ENCODE measurements around the gene STAC3. TPM values are rescaled to one million over a fixed set of nuclear protein-coding genes. Genes with fewer than 3 reads are reported as not detected.

Gene STAC3
- total and polyA plus RNA-seq, 9 of the 15 experiments (the other 6 are each of a cell fraction or from before 2014, with no cell fraction given): 0.45 to 6.4 (median 3.3) TPM

DNA sequence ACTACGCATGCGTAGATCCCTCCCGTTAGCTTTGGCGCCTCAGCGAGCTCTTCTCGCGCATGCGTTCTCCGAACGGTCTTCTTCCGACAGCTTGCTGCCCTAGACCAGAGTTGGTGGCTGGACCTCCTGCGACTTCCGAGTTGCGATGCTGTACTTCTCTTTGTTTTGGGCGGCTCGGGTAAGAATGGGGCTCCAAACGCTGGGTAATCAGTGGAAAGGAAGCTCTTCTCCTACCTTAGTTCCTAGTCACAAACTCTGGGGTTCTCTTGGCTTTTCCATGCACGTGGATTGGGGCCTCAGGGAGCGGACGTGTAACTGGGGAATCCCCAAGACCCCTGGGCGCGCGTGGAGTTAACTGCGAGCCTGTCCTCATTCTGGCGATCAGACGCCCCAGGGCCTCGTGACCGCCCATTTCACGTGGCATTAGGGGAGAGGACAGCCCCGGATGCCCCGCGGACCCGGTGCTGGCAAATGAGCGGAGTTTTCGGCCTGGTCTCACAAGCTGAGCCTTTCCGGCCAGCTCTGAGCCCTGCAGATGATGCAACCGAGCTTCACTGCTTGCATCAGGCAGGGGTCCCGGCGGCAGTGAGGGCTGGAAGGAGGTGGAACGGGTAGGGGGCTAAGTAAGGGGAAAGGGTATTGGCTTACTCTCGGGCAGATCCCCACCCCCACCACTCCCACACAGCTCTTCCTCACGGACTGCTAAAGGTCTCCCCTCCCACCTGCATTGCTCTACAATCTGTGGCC lies 21.2 kb downstream of the STAC3 start, which contains the start of gene SHMT2 (continued):
- TF ChIP-seq IRF2 (CRISPR knock-in tag; IDR thresholded peaks at IDR 0.05): no peak
- TF ChIP-seq ADNP (tag; IDR thresholded peaks at IDR 0.05): no peak
- 0 out of 2 replicates have a peak, but pooled peaks have one; percentile 32 for TF ChIP-seq ZBTB7A (IDR thresholded peaks at IDR 0.05; ENCODE audit: borderline replicate concordance, control insufficient read depth, low read depth, low read length)
- peak; percentile 87; the same call in 1 of the 2 replicates for TF ChIP-seq ZNF143 (CRISPR knock-in tag; IDR thresholded peaks at IDR 0.05)
- no peak for TF ChIP-seq ZNF121 (CRISPR knock-in tag; conservative IDR thresholded peaks at IDR 0.05)
- TF ChIP-seq ZKSCAN8 (CRISPR knock-in tag; IDR thresholded peaks at IDR 0.05): peak; percentile 62; the same call in 1 of the 2 replicates
- TF ChIP-seq KLF1 (tag; IDR thresholded peaks at IDR 0.05): peak; percentile 16; the same call in 1 of the 2 replicates
- no peak for TF ChIP-seq BHLHE40 (IDR thresholded peaks at IDR 0.05; ENCODE audit: low read length)
- no peak for TF ChIP-seq ETS2 (tag; IDR thresholded peaks at IDR 0.05; ENCODE audit: borderline replicate concordance, poor library complexity, severe bottlenecking)
- TF ChIP-seq, protein P1, sequence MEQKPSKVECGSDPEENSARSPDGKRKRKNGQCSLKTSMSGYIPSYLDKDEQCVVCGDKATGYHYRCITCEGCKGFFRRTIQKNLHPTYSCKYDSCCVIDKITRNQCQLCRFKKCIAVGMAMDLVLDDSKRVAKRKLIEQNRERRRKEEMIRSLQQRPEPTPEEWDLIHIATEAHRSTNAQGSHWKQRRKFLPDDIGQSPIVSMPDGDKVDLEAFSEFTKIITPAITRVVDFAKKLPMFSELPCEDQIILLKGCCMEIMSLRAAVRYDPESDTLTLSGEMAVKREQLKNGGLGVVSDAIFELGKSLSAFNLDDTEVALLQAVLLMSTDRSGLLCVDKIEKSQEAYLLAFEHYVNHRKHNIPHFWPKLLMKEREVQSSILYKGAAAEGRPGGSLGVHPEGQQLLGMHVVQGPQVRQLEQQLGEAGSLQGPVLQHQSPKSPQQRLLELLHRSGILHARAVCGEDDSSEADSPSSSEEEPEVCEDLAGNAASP (IDR thresholded peaks at IDR 0.05): no peak
- TF ChIP-seq ZNF436 (CRISPR knock-in tag; IDR thresholded peaks at IDR 0.05): no peak
- no peak for TF ChIP-seq GTF2F1 (IDR thresholded peaks at IDR 0.05; ENCODE audit: low read depth, low read length)
- TF ChIP-seq, protein P2, sequence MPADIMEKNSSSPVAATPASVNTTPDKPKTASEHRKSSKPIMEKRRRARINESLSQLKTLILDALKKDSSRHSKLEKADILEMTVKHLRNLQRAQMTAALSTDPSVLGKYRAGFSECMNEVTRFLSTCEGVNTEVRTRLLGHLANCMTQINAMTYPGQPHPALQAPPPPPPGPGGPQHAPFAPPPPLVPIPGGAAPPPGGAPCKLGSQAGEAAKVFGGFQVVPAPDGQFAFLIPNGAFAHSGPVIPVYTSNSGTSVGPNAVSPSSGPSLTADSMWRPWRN (IDR thresholded peaks at IDR 0.05; ENCODE audit: low read depth): no peak
- TF ChIP-seq, protein P3, sequence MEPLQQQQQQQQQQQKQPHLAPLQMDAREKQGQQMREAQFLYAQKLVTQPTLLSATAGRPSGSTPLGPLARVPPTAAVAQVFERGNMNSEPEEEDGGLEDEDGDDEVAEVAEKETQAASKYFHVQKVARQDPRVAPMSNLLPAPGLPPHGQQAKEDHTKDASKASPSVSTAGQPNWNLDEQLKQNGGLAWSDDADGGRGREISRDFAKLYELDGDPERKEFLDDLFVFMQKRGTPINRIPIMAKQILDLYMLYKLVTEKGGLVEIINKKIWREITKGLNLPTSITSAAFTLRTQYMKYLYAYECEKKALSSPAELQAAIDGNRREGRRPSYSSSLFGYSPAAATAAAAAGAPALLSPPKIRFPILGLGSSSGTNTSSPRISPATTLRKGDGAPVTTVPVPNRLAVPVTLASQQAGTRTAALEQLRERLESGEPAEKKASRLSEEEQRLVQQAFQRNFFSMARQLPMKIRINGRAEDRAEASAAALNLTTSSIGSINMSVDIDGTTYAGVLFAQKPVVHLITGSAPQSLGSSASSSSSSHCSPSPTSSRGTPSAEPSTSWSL (CRISPR knock-in tag; IDR thresholded peaks at IDR 0.05; ENCODE audit: borderline replicate concordance): no peak
- TF ChIP-seq GATA2 (CRISPR knock-in tag; IDR thresholded peaks at IDR 0.05): no peak
- TF ChIP-seq SMARCB1 (IDR thresholded peaks at IDR 0.05; ENCODE audit: insufficient read length, low read depth): no peak
- no peak for TF ChIP-seq HDAC8 (tag; IDR thresholded peaks at IDR 0.05)
- TF ChIP-seq ZNF830 (CRISPR knock-in tag; IDR thresholded peaks at IDR 0.05): no peak
- peak; percentile 71 for TF ChIP-seq ZFX (CRISPR knock-in tag; IDR thresholded peaks at IDR 0.05)
- TF ChIP-seq MIER1 (IDR thresholded peaks at IDR 0.05; ENCODE audit: low read depth): no peak
- TF ChIP-seq RUNX1 (IDR thresholded peaks at IDR 0.05; ENCODE audit: low read depth): no peak
- no peak for TF ChIP-seq PTTG1 (tag; IDR thresholded peaks at IDR 0.05; ENCODE audit: low read depth)
- peak; percentile 30 for TF ChIP-seq TBP (optimal IDR thresholded peaks at IDR 0.05; ENCODE audit: low read depth, low read length)
- no peak for TF ChIP-seq BRD9 (IDR thresholded peaks at IDR 0.05; ENCODE audit: low read depth, partially characterized antibody)
- TF ChIP-seq SUPT5H (IDR thresholded peaks at IDR 0.05): peak; percentile 73
- TF ChIP-seq PML (IDR thresholded peaks at IDR 0.05; ENCODE audit: low read length): peak; percentile 21; the same call in 1 of the 2 replicates
- no peak for TF ChIP-seq ZNF586 (CRISPR knock-in tag; conservative IDR thresholded peaks at IDR 0.05)
- no peak for TF ChIP-seq SMC3 (conservative IDR thresholded peaks at IDR 0.05; ENCODE audit: insufficient read depth, low read depth, low read length)
- TF ChIP-seq PHB (CRISPR knock-in tag; IDR thresholded peaks at IDR 0.05): no peak
